GM20431 (cell line): ENCODE results near the gene GSTP1.

ENCODE experiments used
- in situ Hi-C: fragments of 300-500 bp; cut with MseI, MboI; formaldehyde crosslinking; loops from one replicate; pipeline ENCODE4 v1.15.0; 2020; ENCODE audit warnings: low sequenced_read_pairs; ENCODE audit not compliant: unreplicated experiment

GSTP1 gene

GRCh38 chr11:67627812-67628624 lies 44.4 kb downstream of the GSTP1 start:
- in situ Hi-C loops, result no loop called here

- in situ Hi-C loops, result no loop called here
These were observed 45.2 kb downstream of the GSTP1 start for GRCh38 chr11:67628710-67629385.

- in situ Hi-C loops, result no loop called here
These were observed 46.0 kb downstream of the GSTP1 start, which contains the start of gene NUDT8 for GRCh38 chr11:67629386-67630227. NUDT8 (minus strand) TSS chr11:67629937; CDS start chr11:67629911, 26 bp downstream.

GRCh38 chr11:67630228-67630942 lies 46.8 kb downstream of the GSTP1 start:
- in situ Hi-C loops, result no loop called here

GRCh38 chr11:67630943-67631331 lies 47.3 kb downstream of the GSTP1 start:
- in situ Hi-C loops, result no loop called here

- in situ Hi-C loops, result no loop called here
These were observed 47.8 kb downstream of the GSTP1 start for GRCh38 chr11:67631411-67631810.

- in situ Hi-C loops, result no loop called here
These were observed 48.2 kb downstream of the GSTP1 start for GRCh38 chr11:67631853-67632174.

- in situ Hi-C loops, result no loop called here
These were observed 48.8 kb downstream of the GSTP1 start for GRCh38 chr11:67632175-67632981.

GRCh38 chr11:67632982-67633755 lies 49.6 kb downstream of the GSTP1 start:
- in situ Hi-C loops, result no loop called here

GRCh38 chr11:67633758-67634365 lies 50.2 kb downstream of the GSTP1 start:
- in situ Hi-C loops, result no loop called here

GRCh38 chr11:67634366-67635230 lies 51.0 kb downstream of the GSTP1 start:
- in situ Hi-C loops, result no loop called here

- in situ Hi-C loops, result no loop called here
These were observed 51.6 kb downstream of the GSTP1 start for GRCh38 chr11:67635231-67635521.
